NOMO-1 (cell line): ENCODE results near the gene DOK6.

Experiments used
- DNase-seq, 2 experiments: peaks; one replicate each; lab custom pipeline; 2025; ENCODE audit not compliant: unreplicated experiment in 2 of 2; lab: John Stamatoyannopoulos, UW

DOK6 gene

DNA sequence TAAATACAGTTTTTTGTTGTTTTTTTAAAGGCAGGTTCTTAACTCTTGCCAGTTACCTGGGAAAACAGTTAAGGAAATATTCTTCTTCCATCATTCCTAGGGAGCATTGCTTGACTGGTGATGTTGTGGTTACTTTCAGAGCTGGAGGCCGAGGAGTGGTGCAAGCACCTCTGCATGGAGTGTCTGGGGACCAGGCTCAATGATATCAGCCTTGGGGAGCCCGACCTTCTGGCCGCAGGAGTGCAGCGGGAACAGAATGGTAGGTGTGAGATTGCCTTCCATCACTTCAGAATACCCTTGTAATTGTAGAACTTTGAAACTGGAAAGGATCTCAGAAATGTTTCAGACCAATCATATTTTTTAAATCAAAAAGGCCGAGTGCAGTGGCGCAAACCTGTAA, 276.9 kb downstream of the DOK6 start:
- no peak for DNase-seq

DNA sequence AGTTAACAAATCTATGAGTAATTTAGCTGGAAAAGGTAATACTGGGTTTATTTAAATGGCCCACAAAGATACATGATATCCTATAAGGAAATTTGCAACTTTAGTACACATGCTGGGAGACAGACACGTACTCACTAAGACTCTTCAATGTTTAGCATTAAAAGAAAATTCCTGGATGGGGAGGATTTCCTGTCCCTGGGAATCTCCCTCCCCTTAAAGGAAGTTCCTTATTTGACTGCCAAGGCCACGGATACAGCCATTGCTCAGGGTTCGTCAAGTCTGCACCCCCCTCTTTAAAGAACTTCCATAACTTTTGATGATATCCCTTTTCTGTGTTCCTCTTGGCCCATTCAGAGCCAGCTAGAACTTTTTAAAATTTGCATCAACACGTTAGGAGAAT, 279.4 kb downstream of the DOK6 start:
- no peak for DNase-seq

DNA sequence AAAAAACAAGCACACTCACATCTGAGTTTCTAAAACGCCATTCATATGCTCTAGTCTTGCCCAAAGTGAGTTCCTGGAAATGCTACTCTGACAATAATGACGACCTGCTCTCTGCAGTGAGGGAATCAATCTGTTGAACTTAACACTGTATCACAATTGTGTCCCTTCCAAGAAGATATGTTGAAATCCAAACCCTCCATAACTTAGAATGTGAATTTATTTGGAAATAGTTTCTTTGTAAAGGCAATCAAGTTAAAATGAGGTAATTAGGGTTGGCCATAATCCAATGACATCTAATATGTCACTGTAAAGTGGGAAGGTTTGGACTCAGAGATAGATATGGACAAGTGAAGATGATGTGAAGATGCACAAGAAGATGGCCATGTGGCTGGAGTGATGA, 282.5 kb downstream of the DOK6 start:
- DNase-seq, result no peak

DNA sequence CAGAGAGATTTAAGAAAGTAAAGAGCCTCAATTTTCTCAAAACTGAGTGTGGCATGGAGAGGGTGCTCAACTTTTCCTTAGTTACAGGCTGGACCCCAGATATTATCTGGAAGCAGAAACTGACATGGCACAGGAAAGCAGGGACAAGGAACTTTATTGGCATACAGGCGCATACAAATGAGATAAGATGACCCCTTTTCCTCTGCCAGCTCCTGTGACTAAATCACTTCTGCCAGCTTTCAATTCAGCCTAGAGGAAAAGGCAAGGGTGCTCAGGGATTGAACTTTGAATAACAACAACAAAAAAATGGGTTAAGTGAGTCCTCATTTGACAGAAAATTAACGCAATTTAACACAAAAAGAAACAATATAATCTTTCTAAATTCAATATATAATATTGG, 284.1 kb downstream of the DOK6 start:
- no peak for DNase-seq

DNA sequence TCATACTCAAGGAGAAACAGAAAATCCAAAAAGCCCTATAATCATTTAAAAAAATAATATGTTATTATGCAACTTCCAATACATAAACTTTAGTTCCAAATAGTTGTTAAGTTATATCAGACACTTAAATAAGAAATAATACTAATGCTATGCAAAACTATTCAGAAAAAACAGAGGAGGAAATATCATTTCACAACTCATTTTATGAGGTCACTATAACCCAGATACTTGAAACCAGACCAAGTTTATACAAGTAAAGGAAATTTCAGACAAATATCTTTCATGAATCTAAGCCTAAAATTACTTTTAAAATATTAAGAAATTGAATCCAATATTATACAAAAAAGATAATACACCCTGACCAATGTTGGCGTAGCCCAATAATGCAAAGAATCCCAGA, 286.2 kb downstream of the DOK6 start:
- DNase-seq, result no peak

DNA sequence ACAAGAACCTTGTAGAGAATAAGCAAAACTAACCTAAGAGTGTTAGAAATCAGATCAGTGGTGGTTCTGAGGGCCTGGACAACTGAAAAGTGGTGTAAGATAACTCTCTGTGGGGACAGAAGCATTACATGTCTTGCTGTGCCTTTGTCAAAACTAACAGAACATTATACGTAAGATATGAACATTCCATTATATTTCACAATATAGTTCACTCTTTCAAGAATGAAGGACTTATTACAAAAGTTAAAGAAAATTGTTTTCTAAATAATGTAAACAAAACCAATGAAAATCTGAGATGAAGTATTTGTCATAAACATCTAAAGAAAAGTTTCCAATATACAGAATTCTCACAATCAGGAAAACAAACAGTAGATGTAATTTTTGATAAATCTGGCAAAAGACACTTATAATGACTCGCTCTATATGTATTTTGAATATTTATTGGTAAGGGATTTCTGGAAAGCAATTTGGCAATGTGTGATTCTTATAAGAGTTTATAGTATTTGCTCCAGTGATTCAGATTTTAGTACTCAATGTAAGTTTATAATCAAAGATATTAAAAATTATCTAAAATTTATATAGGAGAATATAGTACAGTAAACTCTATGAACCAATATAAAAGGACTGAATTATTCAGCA, 288.6 kb downstream of the DOK6 start:
- DNase-seq, result no peak

DNA sequence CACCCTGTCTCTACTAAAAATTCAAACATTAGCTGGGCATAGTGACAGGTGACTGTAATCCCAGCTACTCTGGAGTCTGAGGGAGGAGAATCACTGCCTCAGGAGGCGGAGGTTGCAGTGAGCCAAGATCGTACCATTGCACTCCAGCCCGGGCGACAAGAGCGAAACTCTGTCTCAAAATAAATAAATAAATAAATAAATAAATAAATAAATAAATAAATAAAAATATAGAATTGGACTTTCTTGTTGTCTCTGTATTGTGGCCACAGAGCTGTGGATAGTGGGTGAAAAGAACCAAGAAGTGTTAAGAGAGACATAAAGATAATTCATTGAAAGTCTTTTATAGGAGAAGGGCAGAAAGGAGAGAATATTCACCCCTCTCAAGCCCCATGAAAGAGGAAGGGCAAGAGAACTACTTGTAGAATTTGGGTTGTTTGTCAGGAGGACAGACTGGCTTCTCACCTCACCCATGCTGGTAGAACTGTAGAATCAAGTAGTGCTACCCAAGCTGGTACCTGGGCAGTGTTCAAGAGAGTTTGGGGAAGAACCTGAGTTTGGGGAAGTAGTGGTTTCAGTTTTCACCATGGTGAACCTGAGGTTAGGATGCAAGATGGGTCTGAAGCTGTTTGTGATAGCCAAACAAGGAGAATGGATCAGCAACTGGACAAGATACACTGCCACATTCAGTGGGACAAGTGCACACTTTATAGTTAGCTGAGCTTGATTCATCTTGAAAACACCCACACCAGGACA, 290.5 kb downstream of the DOK6 start:
- no peak for DNase-seq

DNA sequence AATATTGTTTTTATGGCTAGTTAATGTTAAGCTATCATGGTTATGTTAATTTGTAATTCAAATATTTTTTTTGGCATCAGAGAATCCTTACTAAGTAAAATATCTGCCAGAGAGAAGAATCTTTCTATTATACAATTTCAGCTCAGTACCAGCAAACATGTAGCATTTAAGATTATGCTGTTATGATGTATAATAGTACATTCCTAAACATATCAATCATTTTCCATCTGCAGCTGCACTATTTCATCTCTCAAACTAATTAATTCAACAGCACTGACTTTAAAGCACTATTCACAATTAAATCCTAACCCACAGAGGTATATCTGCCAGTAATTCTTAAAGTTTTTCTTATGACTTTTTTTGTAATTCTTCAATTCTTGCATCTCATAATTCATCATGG, 296.4 kb downstream of the DOK6 start:
- DNase-seq, result no peak

DNA sequence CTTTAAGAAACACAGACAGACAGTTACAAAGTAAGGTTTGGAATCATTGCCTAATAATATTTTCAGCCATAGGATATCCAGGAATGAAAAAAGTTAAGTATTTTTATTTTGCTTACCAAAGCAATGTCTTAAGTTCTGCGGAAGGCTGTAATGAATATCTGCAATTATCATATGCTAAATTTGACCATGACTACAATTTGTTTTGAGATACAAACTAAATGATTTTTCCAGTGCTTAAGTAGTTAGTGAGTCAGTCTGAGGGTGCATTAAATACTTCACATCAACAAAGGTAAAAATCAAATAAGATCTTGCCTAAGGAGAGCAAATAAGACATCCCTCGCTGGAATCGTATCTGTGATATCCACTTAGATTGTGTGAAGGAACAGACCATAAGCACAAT, 297.0 kb downstream of the DOK6 start:
- no peak for DNase-seq

DNA sequence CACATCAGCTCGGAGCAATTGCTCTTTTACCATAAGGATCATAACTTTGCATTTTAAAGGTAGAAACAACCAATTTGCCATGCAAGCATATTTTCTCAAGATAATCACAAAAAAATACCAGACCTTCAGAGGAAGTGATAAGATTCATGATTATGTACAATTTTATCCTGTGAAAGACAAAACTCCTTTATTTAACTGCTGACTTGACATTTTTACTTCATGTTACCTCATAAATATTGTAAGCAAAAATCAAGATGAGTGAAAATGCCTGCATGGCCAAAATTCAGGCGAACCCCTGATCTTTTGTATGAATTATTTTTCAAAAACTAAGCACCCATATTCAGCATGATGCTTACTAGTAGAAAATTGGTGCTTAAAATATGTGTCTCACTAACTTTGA, 300.6 kb downstream of the DOK6 start:
- no peak for DNase-seq

DNA sequence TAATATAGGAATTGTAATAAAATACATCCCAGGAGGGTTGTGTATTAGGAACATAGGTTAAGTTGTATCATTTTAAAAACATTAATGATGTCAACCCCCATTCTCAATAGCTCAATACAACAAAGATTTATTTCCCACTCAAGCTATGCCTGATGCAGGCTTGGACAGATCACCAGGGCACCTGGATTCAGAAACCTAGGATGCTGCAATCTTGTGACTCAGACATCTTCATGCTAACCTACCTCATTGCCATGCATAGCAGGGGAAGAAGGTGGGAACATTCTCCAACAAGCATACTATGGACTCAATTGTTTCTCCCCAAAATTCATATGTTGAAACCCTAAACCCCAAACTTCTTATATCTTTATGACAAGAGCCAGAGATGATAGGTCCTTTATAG, 302.8 kb downstream of the DOK6 start:
- DNase-seq, result no peak

DNA sequence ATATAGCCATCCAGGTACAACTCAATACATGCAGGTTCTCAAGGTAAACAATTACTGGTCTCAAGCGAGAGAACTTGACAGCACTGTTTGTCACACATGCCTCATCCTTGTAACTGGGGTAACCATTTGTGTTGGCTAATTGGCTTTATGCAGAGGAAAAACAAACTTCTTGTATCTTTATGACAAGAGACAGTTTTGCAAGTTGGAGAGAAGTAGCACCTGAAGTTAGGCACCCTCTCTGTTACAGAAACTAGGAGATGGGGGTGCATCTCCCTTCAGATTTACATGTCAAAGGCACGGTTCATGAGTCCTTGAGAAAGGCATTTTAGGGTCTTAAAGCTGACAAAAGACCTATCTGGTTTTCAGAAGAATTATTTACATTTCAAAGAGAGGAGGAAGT, 305.3 kb downstream of the DOK6 start:
- DNase-seq, result no peak

DNA sequence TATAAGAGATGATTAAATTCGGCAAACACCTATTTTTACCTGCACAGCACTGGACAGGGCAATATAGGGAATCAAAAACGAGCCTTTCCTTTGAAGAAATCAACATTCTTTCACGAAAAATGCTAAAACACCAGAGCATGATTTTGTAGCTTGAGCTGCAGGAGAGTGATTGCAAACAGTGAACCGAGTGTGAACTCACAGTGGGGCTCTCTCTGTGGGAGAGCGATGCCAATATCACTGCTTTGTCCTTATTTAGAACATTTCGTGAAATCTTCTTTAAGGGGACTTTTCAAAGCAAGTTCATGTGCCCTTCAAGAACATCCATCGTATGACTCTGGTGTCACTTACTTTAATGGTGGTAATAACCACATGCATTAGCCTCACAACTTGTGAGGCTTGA, 308.2 kb downstream of the DOK6 start:
- no peak for DNase-seq

DNA sequence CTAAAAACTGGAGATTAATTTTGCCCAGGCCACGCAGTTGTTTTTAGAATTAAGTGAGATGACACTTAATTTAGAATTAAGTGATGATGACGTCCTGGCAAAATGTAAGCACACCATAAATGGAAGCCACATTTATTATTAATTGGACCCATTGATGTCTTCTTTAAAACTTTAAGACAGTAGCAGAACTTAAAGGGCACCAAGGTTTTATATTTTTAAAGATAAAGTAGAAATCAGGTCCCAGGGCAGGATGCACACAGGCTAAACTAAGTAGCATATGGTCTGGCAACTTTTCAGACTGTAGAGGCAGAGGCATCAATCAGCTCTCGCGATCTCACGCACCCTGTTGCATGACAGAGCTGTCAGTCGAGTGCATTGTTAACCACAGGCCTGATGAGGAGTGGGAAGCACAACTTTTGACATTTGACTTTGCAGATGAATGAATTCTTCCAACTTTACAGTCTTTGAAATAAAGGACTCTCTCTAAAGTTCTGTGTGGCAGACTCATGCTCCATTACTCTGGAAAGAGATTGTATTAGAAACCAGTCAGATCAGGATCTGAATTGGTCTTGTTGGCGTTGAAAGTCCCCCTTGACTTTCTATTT, 314.6 kb downstream of the DOK6 start:
- no peak for DNase-seq

DNA sequence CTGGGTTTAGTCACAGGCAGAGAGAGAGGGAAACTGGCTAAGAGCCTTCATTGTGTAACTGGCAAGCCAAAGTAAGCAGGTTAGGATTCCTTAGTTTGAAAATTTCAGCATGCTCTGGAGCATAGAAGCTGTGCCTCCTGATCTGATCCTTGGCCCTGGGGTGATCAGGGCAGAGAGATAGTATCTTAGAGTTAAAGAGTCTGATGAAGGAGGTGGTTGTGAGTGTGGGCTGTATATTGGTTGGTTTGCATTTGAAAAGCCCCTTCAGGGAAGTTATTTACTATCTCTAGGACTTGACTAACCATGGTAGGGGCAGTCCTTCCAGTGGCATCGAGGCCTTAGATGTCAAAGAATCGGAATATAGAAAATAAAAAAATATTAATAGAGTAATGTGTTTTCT, 316.9 kb downstream of the DOK6 start:
- no peak for DNase-seq

DNA sequence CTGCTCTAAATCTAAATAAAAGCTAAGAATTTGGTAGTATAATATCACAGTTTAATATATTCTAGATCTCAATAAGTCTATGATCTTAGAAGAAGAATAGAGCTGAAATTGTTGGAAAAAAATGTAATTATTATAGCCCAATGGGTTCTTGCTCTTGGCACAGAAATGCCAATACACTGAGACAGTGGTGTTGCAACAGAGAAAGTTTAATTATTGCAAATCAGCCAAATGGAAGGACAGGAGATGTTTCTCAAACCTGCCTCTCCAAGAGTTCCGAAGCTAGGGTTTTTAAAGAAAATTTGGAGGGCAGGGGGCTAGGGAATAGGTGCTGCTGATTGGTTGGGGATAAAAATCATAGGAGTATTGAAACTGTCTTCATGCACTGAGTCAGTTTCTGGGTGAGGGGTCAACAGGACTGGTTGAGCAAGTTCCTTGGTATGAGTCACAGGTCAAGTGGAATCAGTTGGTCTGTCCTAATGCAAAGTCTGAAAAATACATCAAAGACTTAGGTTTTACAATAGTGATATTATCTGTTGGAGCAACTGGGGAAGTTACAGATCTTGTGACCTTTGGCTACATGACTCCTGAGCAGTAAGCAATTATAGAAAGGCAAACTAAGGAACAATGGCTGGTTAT, 318.3 kb downstream of the DOK6 start:
- no peak for DNase-seq

DNA sequence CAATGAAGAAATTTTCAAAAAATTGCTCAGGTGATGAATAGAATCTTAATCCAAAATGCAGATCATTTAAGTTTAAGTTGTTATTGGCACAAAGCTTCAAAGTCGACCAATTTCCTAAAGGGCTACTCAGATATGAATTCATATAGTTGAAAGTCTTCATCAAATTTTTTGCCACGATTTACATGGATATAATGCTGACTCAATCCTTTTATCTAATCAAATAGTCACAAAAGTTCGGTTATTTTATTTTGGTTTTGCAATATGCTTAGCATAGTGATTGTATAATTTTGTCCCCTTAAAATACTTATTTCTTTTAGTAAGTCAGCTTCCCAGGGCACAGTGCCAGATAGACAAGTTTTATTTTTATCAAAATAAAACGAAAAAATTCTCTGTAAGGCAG, 319.7 kb downstream of the DOK6 start:
- no peak for DNase-seq

DNA sequence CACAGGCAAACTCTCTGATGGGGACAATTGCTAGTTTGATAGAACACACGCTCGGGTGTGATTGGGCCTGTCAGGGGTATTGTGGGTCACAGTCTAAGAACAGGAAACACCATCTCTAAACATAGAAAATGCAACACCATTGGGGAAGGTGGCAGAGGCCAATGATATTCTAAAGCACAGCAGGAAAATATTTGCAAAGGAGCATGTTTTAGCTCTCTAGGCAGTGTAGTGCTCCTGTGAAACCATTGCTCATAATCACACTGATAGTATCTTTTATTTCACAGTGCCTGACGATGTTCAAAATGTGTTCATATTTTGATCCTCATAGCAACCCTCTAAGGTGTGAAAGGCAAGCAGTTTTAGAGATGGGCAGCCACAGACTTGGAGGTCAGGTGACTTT, 322.7 kb downstream of the DOK6 start:
- no peak for DNase-seq

DNA sequence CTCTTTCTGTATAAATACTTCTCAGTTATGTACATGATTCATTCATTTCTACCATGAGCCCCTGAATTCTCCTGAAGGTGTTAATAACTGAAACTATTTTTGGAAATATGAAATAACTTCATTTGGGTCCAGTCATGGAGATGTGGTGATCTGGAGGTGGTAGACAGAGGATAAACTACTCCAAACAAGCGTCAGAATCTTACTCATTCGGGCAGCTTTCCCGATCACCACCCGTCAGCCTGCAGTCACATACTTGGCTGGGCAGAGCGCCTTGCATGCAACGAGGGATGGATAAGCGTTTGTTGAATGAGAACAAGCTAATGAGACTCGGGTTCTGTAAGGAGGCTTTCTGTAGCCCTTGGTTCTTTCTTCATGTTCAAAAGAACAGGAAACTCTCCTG, 324.3 kb downstream of the DOK6 start:
- DNase-seq, result no peak

DNA sequence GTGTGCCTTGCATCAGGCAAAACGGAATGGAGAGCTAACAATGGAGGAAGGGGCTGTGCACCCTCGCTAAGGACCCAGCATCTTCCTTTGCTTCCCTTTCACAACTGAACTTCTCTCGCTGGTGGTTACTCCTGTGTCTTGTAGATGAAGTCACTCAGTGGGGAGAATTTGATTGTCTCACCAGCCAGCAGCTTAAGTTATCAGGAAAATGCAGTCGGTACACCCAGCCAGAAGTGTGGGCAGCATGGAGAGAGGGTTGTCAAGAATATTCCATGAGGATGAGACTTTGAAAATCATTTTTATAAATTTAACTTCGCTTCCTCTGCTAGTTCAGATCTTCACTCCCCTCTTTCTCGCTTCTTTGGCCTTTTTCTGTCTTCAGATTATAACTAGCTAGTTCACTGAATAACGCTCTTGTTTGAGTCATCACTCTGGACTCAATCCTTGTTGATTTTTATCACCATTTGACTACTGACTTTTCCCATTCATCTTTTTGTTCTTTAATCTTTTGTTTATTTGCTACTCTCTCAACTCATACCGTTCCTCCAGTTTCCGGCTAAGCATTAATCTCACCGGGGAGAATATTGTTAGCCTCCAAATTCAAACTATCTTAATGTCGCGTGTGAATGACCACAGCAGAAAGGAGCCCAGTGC, 325.3 kb downstream of the DOK6 start:
- no peak for DNase-seq

DNA sequence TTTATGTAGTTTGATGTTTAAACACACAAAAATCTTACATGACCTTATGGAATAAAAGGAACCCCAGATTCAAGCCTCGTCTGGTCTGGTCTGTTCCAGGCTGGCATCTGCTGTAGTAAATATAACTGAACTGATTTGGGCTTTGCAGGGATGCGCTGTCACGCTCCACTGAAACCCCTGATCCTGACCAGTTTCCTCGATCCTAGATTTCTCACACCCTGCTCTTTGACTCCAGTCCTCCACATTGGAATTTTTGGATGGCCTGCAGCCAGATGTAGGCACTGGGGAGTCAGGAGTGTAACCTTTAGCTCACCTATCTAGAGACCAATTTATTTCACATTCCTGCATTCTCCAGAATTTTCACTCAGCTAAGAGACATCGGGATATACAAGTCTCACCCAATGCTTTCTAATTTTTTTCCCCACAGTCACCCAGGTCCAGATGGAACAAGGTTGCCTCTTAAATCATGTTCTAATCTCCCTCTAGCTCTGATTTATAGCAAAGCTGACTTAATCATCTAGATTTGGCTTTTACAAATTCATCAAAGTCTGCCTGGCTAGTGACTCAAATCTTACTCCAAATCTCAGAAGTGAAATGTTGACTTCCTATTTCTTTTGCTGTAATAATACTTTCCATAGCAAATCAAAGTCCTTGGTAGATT, 327.4 kb downstream of the DOK6 start:
- DNase-seq, result no peak
